ENCODE measurements around the gene BRSK2. TPM values are rescaled to one million over a fixed set of nuclear protein-coding genes. Genes with fewer than 3 reads are reported as not detected.

Gene BRSK2
- total RNA-seq, 3 donors from 2014 or later, result 0.53 to 0.94 (median 0.76) TPM

DNA sequence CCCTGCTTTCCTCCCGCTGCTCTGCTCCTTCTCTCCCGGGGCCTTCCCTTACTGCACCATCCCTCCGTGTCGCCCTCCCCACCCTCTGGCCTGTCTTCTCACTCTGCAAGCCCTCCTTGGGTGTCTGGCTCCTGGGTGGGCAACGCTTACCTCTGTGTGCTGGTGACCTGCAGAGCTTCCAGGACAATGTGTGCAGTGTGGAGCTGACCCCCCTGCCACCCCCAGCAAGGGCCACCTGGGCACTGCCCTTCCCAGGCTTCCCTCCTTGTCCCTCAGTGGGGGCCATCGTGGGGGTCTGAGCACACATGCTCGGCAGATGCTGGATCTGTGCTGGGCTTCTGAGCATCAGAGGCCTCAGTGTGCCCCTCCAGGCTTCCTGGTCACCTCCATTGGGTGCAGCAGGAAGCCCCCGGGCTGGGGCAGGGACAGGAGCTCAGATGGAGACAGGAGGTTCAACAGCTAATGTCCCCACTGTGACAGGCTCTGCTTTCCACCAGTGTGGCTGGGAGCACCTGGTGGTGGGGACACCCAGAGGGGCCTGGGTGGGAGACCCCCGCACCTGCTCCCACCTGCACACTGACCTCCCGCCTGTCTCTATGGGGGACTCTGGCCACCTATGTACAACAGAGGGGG lies 7.8 kb upstream of the BRSK2 start:
- ATAC-seq (no peak), DNase-seq (no peak)
- Mint-ChIP-seq H3K27me3 (ENCODE audit: low read depth) (no peaks in the 10 kb centered on the region), H3K4me1 (ENCODE audit: low read depth) (peaks cover 11% of the 10 kb centered on the region), H3K9me3 (no peaks in the 10 kb centered on the region), H3K4me3 (peak overlapping the region; percentile 71), H3K36me3 (ENCODE audit: insufficient read depth) (no peaks in the 10 kb centered on the region)

DNA sequence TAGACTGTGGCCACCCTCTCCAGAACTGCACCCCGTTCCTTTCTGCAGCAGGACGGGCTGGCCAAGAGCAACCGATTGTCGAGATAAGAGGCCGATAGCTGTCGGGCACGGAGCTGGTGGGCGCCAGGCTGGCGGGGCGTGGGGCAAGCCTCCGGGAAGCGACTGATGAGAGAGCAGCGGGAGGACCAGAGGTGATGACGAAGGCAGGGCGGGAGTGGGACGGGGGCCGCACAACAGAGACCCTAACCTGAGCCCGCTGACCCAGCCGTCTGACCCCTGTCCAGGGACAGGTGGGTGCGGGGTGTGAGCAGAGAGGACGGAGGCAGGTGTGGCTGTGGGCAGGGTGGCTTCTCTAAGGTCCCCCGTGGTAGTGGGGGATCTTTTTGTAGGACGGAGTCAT lies 7.3 kb upstream of the BRSK2 start:
- DNase-seq, result no peak
- peak in 1 of 2 donors; percentile 5 for ATAC-seq
- Mint-ChIP-seq H3K27me3 (ENCODE audit: low read depth) (no peaks in the 10 kb centered on the region), H3K36me3 (ENCODE audit: insufficient read depth) (no peaks in the 10 kb centered on the region), H3K9me3 (no peaks in the 10 kb centered on the region), H3K4me1 (ENCODE audit: low read depth) (peaks cover 11% of the 10 kb centered on the region), H3K4me3 (peak overlapping the region; percentile 71)

GRCh38 chr11:1382831-1383607 lies 6.7 kb upstream of the BRSK2 start:
- ATAC-seq (peak; percentile 85 to 86), DNase-seq (peak; percentile 82)
- Mint-ChIP-seq H3K9me3 (no peaks in the 10 kb centered on the region), H3K27me3 (ENCODE audit: low read depth) (no peaks in the 10 kb centered on the region), H3K36me3 (ENCODE audit: insufficient read depth) (no peaks in the 10 kb centered on the region), H3K4me1 (ENCODE audit: low read depth) (peaks cover 11% of the 10 kb centered on the region), H3K4me3 (peak overlapping the region; percentile 71)

DNA sequence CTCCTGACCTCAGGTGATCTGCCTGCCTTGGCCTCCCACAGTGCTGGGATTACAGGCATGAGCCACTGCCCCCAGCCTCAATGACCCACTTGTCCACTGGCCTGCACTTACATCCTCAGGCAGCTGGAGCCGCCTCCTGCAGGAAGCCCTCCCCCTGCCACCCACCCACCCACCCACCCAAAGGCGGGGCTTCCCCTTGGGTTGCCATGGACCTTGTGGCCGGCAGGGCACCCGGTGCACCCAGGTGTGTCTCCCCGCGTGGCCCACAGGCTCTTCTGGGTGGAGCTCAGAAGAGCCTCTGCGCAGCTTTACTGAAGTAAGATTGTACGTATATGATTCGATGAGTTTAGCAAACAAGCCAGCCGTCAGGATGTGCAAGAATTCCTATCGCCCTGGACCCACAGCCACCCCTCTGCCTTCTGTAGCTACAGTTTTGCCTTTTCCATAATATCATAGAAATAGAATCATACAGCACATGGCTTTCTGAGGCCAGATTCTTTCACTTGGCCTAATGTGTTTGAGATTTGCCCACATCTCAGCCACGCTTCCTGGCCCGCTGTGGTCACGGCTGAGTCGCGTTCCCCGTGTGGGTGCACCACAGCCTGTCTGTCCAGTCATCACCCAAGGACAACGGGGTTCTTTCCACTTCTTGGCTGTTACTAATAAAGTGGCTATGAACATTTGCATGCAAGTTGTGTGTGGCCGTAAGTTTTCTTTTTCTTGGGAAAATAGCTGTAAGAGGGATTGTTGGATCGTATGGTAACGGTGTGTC lies 5.3 kb upstream of the BRSK2 start:
- Mint-ChIP-seq H3K9me3 (no peaks in the 10 kb centered on the region), H3K4me1 (ENCODE audit: low read depth) (peaks cover 11% of the 10 kb centered on the region), H3K27me3 (ENCODE audit: low read depth) (no peaks in the 10 kb centered on the region), H3K4me3 (peak overlapping the region; percentile 16), H3K36me3 (ENCODE audit: insufficient read depth) (no peaks in the 10 kb centered on the region)
- no peak for ATAC-seq
- no peak for DNase-seq

DNA sequence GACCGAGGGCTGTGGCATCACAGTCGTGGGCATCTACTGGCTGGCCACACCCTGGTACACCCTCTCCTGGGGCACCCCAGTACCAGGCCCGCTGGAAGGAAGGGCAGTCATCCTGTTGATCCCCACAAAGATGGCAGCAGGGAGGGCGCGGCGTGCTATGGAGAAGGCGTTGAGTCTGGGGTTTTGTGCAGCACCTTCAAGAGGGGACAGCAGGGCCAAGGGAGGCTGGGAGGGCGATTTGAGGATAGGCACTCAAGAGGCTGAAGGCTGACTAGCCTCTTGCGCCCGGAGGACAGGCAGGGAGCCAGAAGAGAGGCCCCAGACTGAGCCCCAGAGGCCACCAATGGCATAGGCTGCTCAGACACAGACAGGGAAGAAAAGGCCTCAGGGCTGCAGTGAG lies 2.2 kb upstream of the BRSK2 start:
- ATAC-seq (no peak), DNase-seq (no peak)
- peak overlapping the region; percentile 9 for H3K4me3 Mint-ChIP-seq
- H3K4me1 Mint-ChIP-seq (ENCODE audit: low read depth), result peaks cover 20% of the 10 kb centered on the region
- peaks cover 16% of the 10 kb centered on the region for H3K27me3 Mint-ChIP-seq (ENCODE audit: low read depth)
- no peaks in the 10 kb centered on the region for H3K9me3 Mint-ChIP-seq
- H3K36me3 Mint-ChIP-seq (ENCODE audit: insufficient read depth), result no peaks in the 10 kb centered on the region

DNA sequence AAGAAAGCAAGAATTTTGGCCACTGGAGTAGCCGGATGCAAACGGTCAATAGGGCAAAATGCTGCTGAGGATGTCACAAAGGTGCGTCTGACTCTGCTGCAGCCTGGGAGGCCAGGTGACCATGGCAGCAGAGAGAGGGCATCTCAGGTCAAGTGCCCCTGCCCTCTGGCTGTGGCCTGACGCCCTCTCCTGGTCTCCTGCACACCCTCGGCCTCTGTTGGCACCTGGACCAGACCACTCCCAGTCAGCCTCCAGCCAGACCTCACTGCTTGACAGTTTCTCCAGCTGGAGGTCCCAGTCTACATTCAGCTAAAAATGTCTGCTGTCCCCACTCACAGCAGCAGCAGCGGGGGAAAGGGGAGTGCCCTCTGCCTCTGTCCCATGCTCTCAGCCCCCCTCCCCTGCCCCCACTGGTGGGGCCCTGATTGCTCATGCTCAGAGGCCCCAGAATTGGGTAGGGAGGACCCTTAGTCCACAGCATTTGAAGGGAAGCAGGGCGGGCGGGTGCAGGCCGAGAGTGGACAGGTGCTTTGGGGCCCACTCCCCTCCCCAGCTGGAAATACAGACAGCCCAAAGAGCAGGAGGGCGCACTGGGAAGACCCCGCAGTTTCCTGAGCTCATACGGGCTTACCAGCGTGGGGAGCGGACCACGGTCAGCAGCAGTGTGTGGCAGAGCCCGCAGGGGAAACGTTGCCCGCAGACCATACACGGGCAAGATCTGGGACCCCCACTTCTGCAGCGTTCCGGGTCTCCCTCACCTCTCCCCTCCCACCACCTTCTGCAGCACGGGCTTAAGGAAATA lies 1.6 kb upstream of the BRSK2 start:
- ATAC-seq (no peak), DNase-seq (no peak)
- peak overlapping the region; percentile 9 for H3K4me3 Mint-ChIP-seq
- H3K36me3 Mint-ChIP-seq (ENCODE audit: insufficient read depth), result no peaks in the 10 kb centered on the region
- H3K4me1 Mint-ChIP-seq (ENCODE audit: low read depth), result peaks cover 17% of the 10 kb centered on the region
- no peaks in the 10 kb centered on the region for H3K9me3 Mint-ChIP-seq
- peaks cover 21% of the 10 kb centered on the region for H3K27me3 Mint-ChIP-seq (ENCODE audit: low read depth)

- Mint-ChIP-seq H3K4me1 (ENCODE audit: low read depth) (peaks cover 14% of the 10 kb centered on the region), H3K36me3 (ENCODE audit: insufficient read depth) (no peaks in the 10 kb centered on the region), H3K9me3 (no peaks in the 10 kb centered on the region), H3K27me3 (ENCODE audit: low read depth) (peaks cover 27% of the 10 kb centered on the region), H3K4me3 (peak overlapping the region; percentile 54)
- DNase-seq, result no peak
- ATAC-seq, result no peak
Measured at GRCh38 chr11:1388763-1389102, 1.0 kb upstream of the BRSK2 start.

DNA sequence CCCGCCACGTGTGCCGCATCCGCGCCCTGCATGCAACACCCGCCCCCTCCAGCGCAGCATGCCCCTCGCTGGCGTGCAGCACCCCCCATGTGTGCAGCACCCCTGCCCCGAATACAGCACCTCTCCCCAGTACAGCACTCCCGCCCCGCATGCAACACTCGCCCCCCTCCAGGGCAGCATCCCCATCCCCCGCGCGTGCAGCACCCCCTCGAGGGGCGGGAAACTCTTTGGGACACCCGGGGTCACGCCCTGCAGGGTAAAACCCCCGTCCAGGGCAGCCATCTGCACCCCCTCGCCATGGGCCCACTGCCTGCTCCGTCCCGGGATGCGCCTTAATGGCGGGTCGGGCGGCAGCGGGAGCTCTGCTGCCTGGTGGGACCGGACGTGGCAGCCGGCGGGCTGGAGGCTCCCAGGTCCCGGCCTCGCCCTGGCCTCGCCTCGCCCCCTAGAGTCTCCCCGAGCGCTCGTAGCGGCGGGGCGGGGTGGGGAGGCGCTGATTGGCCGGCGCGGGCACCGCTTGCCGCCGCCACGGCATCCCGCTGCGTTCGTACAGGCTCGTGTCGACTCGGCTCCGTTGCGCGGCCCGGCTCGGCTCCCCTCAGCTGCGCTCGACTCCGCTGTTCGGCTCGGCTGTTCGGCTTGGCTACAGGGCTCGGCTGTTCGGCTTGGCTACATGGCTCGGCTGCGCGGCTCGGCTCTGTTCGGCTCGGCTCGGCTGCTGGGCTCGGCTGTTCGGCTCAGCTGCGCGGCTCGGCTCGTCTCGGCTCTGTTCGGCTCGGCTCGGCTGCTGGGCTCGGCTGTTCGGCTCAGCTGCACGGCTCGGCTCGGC lies 417 bp upstream of the BRSK2 start:
- Mint-ChIP-seq H3K27me3 (ENCODE audit: low read depth) (peaks cover 27% of the 10 kb centered on the region), H3K4me3 (peak overlapping the region; percentile 54), H3K36me3 (ENCODE audit: insufficient read depth) (no peaks in the 10 kb centered on the region), H3K9me3 (no peaks in the 10 kb centered on the region), H3K4me1 (ENCODE audit: low read depth) (peaks cover 14% of the 10 kb centered on the region)
- DNase-seq (peak; percentile 97), ATAC-seq (peak; percentile 98)

- Mint-ChIP-seq H3K36me3 (ENCODE audit: insufficient read depth) (no peaks in the 10 kb centered on the region), H3K4me1 (ENCODE audit: low read depth) (peaks cover 9% of the 10 kb centered on the region), H3K27me3 (ENCODE audit: low read depth) (peaks cover 27% of the 10 kb centered on the region), H3K4me3 (peak overlapping the region; percentile 50), H3K9me3 (no peaks in the 10 kb centered on the region)
- no peak for ATAC-seq
- no peak for DNase-seq
Measured at GRCh38 chr11:1390569-1391164, 933 bp downstream of the BRSK2 start.

DNA sequence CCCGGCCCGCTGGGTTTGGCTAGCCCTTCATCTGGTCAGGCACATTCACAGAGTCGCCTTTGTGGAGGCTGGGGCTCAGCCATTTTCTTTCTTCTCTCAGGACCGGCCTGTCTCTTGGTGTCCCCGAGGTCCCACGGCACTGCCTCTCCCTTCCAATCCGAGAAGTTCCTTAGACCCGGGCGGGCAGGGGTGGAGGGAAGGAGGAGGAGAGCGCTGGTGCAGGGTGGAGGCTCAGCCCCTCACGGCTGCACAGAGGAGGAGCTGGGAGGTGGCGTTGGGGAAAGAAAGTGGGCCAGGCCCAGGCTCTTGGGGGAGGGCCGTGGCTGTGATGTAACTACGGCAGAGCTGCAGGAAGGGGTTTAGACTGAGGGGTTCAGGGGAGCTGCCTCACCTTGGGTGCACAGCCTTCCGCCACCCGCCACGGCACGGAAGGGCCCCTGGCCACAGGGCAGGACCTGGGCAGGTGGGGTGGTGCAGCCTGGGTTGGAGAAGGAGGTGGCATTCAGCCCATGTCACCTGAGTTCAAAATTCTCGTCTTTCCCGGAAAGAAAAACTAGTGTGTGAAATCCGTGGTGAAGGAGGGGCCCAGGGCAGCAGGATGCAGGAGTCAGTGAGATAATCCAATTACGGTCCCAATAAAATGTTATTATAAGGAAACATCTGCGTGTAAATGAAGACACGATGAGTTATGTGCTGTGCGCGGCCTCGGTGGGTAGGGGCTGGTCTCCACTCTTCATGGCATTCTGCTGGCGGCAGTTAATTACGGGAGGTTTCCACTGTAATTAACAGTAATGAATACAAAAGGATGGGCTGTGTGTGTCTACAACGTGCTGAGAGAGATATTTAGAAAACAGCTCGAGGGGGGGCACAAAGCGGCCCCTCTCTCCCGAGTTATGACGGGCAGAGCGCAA lies 1.7 kb downstream of the BRSK2 start:
- ATAC-seq, result no peak
- peak overlapping the region; percentile 50 for H3K4me3 Mint-ChIP-seq

DNA sequence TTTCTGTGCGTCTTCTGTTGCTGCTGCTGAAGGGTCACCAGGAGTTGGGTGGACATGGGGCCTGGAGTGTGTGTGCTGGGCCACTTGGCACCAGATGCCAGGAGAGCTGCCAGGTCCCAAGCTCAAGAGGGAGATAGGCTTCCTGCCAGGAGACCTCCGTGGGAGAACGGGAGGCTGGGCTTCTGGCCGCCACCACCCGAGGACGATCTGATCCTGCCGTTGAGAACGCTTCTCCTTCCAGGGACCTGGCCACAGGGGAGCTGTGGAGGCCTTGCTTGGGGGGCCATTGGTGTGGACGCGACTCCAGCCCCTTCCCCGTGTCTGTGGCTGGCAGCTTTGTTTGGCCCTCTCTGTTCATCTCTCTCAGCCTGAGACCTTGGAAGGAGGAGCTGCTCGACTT lies 2.4 kb downstream of the BRSK2 start:
- H3K4me3 Mint-ChIP-seq, result peak overlapping the region; percentile 26
- no peak for DNase-seq
- H3K36me3 Mint-ChIP-seq (ENCODE audit: insufficient read depth), result no peaks in the 10 kb centered on the region
- ATAC-seq, result no peak
- H3K4me1 Mint-ChIP-seq (ENCODE audit: low read depth), result peaks cover 9% of the 10 kb centered on the region
- H3K27me3 Mint-ChIP-seq (ENCODE audit: low read depth), result peaks cover 27% of the 10 kb centered on the region
- H3K9me3 Mint-ChIP-seq, result no peaks in the 10 kb centered on the region

More for the DNA sequence above, 1.7 kb downstream of the BRSK2 start:
- no peak for DNase-seq
- Mint-ChIP-seq H3K9me3 (no peaks in the 10 kb centered on the region), H3K4me1 (ENCODE audit: low read depth) (peaks cover 9% of the 10 kb centered on the region), H3K36me3 (ENCODE audit: insufficient read depth) (no peaks in the 10 kb centered on the region), H3K27me3 (ENCODE audit: low read depth) (peaks cover 27% of the 10 kb centered on the region)

GRCh38 chr11:1392561-1392960 lies 2.8 kb downstream of the BRSK2 start:
- Mint-ChIP-seq H3K4me1 (ENCODE audit: low read depth) (peaks cover 9% of the 10 kb centered on the region), H3K4me3 (peak overlapping the region; percentile 26), H3K36me3 (ENCODE audit: insufficient read depth) (no peaks in the 10 kb centered on the region), H3K27me3 (ENCODE audit: low read depth) (peaks cover 27% of the 10 kb centered on the region), H3K9me3 (no peaks in the 10 kb centered on the region)
- ATAC-seq (no peak), DNase-seq (no peak)

Measured in activated T-cell treated with anti-CD3 and anti-CD28 coated beads, Interleukin-2, amount 50 U/mL, for 4 hours (primary cell).